T-helper 2 cell treated with Interferon-gamma antibody and Interleukin-4, amounts not matched to agents 5 μg/mL and 100 μg/mL, for 36 hours (primary cell): Measurements from ENCODE around the gene FAM83E.
"Not testable (repeated sequence)": the region's sequence is repeated elsewhere in the genome, so short reads cannot be mapped to it uniquely, and the experiment has no call there.

Experiments
- DNase-seq: peaks from one replicate; pipeline ENCODE4 v3.0.0; 2021; ENCODE audit warnings: low spot score
- H3K27ac Mint-ChIP-seq: one replicate; pipeline ENCODE4 v1.8.0; 2021; ENCODE audit warnings: mild to moderate bottlenecking, mixed read lengths
- H3K27me3 Mint-ChIP-seq: one replicate; pipeline ENCODE4 v1.8.0; 2021; ENCODE audit warnings: low read depth, mixed read lengths
- H3K36me3 Mint-ChIP-seq: one replicate; pipeline ENCODE4 v1.8.0; 2021; ENCODE audit warnings: low read depth, mixed read lengths
- H3K4me1 Mint-ChIP-seq: one replicate; pipeline ENCODE4 v1.8.0; 2021; ENCODE audit warnings: low read depth, mixed read lengths
- H3K4me3 Mint-ChIP-seq: one replicate; pipeline ENCODE4 v1.8.0; 2022; ENCODE audit warnings: mild to moderate bottlenecking, moderate library complexity, mixed read lengths
- H3K9me3 Mint-ChIP-seq: one replicate; pipeline ENCODE4 v1.8.0; 2021; ENCODE audit warnings: mixed read lengths

FAM83E gene

DNA sequence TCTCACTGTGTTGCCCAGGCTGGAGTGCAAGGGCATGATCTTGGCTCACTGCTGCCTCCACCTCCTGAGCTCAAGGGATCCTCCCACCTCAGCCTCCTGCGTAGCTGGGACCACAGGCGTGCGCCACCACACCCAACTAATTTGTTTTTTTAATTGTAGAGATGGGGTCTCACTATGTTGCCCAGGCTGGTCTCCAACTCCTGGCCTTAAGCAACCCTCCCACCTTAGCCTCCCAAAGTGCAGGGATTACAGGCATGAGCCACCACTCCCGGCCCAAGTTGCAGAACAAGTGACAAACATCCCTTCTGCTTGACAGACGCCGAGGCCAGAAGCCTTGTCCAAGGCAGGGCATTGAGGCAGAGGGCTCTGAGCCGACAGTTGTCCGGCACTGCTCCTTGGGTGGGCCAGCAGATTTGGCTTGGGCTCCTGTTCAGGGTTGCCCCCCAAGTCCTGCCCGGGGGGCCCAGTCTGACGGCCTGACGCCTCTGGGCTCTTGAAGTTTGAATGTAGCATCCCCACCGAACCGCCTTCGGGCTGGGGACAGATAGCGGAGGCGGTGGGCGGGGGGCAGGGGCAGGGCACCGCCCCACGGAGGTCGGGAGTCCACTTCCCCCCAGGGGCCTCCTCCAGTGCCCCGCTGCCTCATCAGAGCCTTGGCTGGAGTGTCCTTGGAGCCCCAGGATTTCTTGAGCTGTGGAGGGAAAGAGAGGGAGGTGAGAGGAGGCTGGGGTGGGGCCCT, 14.0 kb downstream of the FAM83E start:
- no peak for DNase-seq
- Mint-ChIP-seq H3K4me1 (peaks cover 2% of the 10 kb centered on the region), H3K9me3 (no peaks in the 10 kb centered on the region), H3K27me3 (no peaks in the 10 kb centered on the region), H3K27ac (no peak overlapping the region), H3K36me3 (no peaks in the 10 kb centered on the region), H3K4me3 (no peak overlapping the region)

DNA sequence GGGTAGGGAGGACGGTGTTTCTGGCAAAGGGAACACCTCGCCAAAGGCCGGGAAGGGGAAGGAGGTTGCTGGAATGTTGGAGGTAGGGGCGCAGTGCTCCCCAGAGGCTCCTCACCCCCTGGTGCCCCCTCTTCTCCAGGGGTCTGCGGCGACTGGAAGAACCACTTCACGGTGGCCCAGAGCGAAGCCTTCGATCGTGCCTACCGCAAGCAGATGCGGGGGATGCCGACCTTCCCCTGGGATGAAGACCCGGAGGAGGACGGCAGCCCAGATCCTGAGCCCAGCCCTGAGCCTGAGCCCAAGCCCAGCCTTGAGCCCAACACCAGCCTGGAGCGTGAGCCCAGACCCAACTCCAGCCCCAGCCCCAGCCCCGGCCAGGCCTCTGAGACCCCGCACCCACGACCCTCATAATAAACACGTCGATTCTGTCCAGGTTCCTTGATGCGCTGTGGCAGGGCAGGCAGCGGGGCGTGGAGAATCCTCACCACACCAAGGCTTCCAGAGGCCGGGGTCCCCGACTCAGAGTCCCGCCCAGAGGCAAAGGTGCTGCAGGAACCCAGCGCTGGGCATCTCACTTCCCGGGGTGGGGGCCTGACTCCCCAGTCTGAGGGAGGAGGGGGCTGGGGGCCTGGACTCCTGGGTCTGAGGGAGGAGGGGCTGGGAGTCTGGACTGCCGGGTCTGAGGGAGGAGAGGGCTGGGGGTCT, 15.7 kb downstream of the FAM83E start:
- DNase-seq, result no peak
- Mint-ChIP-seq H3K4me1 (peaks cover 4% of the 10 kb centered on the region), H3K36me3 (no peaks in the 10 kb centered on the region), H3K9me3 (no peaks in the 10 kb centered on the region), H3K4me3 (no peak overlapping the region), H3K27ac (no peak overlapping the region), H3K27me3 (no peaks in the 10 kb centered on the region)

- Mint-ChIP-seq H3K4me3 (peak overlapping the region; percentile 75), H3K9me3 (no peaks in the 10 kb centered on the region), H3K27me3 (no peaks in the 10 kb centered on the region), H3K36me3 (no peaks in the 10 kb centered on the region), H3K27ac (peak overlapping the region; percentile 77), H3K4me1 (peaks cover 4% of the 10 kb centered on the region)
- DNase-seq, result peak; percentile 36
Measured at GRCh38 chr19:48596679-48597465, 18.0 kb downstream of the FAM83E start.

DNA sequence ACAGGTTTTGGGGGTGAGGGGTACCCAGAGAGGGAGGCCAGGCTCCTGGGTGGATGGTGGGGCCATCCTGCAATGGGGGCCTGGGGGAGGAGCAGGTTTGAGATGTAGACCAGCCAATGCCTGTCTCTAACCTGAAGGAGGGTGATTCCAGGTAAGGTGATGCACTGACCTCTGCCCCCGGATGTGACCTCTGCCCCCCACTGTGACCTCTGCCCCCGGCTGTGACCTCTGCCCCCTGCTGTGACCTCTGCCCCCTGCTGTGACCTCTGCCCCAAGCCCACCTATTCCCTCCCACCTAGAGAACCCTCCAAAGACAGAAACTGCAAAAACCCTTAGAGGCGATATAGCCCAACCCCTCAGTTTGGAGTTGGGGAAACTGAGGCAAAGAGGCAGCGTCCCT, 18.6 kb downstream of the FAM83E start:
- no peak for DNase-seq
- H3K9me3 Mint-ChIP-seq, result no peaks in the 10 kb centered on the region
- H3K4me3 Mint-ChIP-seq, result peak overlapping the region; percentile 75
- H3K27me3 Mint-ChIP-seq, result no peaks in the 10 kb centered on the region
- peak overlapping the region; percentile 77 for H3K27ac Mint-ChIP-seq
- no peaks in the 10 kb centered on the region for H3K36me3 Mint-ChIP-seq
- peaks cover 6% of the 10 kb centered on the region for H3K4me1 Mint-ChIP-seq

- no peaks in the 10 kb centered on the region for H3K36me3 Mint-ChIP-seq
- H3K27me3 Mint-ChIP-seq, result no peaks in the 10 kb centered on the region
- H3K9me3 Mint-ChIP-seq, result no peaks in the 10 kb centered on the region
- DNase-seq, result no peak
- H3K27ac Mint-ChIP-seq, result peak overlapping the region; percentile 77
- peak overlapping the region; percentile 75 for H3K4me3 Mint-ChIP-seq
- peaks cover 6% of the 10 kb centered on the region for H3K4me1 Mint-ChIP-seq
Measured at GRCh38 chr19:48595833-48596232, 19.0 kb downstream of the FAM83E start.

GRCh38 chr19:48595171-48595570, 19.7 kb downstream of the FAM83E start:
- Mint-ChIP-seq H3K27ac (peak overlapping the region; percentile 71), H3K4me1 (peaks cover 6% of the 10 kb centered on the region), H3K36me3 (no peaks in the 10 kb centered on the region), H3K9me3 (no peaks in the 10 kb centered on the region), H3K4me3 (peak overlapping the region; percentile 71), H3K27me3 (no peaks in the 10 kb centered on the region)
- DNase-seq, result no peak

DNA sequence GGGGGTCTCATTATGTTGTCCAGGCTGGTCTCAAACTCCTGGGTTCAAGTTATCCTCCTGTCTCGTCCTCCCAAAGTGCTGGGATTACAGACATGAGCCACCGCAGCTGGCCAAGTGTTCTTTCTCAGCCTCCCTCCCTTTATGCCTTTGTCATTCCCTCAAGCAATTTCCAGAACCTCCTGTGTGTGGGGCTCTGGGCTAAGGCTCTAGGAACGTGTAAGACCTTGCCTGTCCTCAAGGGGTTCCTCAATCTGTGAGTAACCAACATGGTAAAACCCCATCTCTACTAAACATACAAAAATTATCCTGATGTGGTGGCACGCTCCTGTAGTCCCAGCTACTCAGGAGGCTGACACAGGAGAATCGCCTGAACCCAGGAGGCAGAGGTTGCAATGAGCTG, 23.9 kb downstream of the FAM83E start:
- Mint-ChIP-seq H3K27me3 (peaks cover 3% of the 10 kb centered on the region), H3K9me3 (no peaks in the 10 kb centered on the region), H3K36me3 (no peaks in the 10 kb centered on the region), H3K27ac (peak overlapping the region; percentile 20), H3K4me1 (peaks cover 14% of the 10 kb centered on the region), H3K4me3 (no peak overlapping the region)
- no peak for DNase-seq

GRCh38 chr19:48588670-48589401, 26.0 kb downstream of the FAM83E start:
- Mint-ChIP-seq H3K36me3 (peaks cover 2% of the 10 kb centered on the region), H3K4me1 (peaks cover 18% of the 10 kb centered on the region), H3K27me3 (peaks cover 3% of the 10 kb centered on the region), H3K27ac (peak overlapping the region; percentile 83), H3K9me3 (no peaks in the 10 kb centered on the region), H3K4me3 (peak overlapping the region; percentile 73)
- peak; percentile 86 for DNase-seq

DNA sequence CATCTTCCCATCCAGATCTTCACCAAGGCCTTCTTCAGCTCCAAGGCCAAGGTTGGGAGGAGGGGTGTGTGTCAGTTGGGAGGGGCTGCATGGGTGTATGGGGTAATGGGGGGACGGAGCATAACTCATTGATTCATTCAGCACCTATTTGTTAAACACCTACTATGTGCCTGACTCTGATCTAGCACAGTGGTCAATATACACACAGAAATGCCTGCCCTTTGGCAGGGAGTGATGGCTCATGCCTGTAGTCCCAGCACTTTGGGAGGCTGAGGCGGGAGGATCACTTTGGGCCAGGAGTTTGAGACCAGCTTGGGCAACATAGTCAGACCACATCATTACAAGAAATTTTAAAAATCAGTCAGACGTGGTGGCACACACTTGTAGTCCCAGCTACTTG, 27.5 kb downstream of the FAM83E start:
- no peak overlapping the region for H3K4me3 Mint-ChIP-seq
- H3K27me3 Mint-ChIP-seq, result peaks cover 3% of the 10 kb centered on the region
- no peak overlapping the region for H3K27ac Mint-ChIP-seq

DNA sequence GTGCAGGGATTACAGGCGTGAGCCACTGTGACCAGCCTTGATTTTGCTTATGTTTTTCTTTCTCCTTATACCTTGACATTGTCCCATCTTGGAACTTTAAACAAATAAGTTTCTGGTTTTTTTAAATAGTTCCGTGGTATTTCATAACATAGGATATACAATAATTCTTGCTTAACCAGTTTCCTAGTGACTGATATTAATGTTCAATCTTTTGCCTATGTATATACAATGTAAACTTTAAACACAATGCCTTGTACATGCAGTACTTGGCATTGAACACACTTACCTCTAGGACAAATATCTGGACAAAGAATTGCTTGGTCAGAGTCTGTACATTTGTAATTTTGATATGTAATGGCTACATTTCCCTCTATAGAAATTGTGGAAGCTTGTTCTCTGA, 32.7 kb downstream of the FAM83E start:
- Mint-ChIP-seq H3K27ac (no peak overlapping the region), H3K27me3 (no peaks in the 10 kb centered on the region), H3K4me1 (peaks cover 6% of the 10 kb centered on the region), H3K9me3 (no peaks in the 10 kb centered on the region), H3K36me3 (peaks cover 2% of the 10 kb centered on the region), H3K4me3 (no peak overlapping the region)
- DNase-seq, result no peak

More for the DNA sequence above, 27.5 kb downstream of the FAM83E start:
- Mint-ChIP-seq H3K9me3 (no peaks in the 10 kb centered on the region), H3K4me1 (peaks cover 18% of the 10 kb centered on the region), H3K36me3 (peaks cover 2% of the 10 kb centered on the region)
- DNase-seq, result no peak

- H3K4me1 Mint-ChIP-seq, result peaks cover under 1% of the 10 kb centered on the region
- no peak overlapping the region for H3K4me3 Mint-ChIP-seq
- no peak overlapping the region for H3K27ac Mint-ChIP-seq
- no peaks in the 10 kb centered on the region for H3K27me3 Mint-ChIP-seq
- no peaks in the 10 kb centered on the region for H3K9me3 Mint-ChIP-seq
- no peak for DNase-seq
- no peaks in the 10 kb centered on the region for H3K36me3 Mint-ChIP-seq
Measured at GRCh38 chr19:48578891-48579290, 36.0 kb downstream of the FAM83E start.

- H3K9me3 Mint-ChIP-seq, H3K36me3 Mint-ChIP-seq, H3K4me1 Mint-ChIP-seq: not testable (repeated sequence)
Measured at GRCh38 chr19:48577908-48578307, 37.0 kb downstream of the FAM83E start.

GRCh38 chr19:48575931-48576622, 38.8 kb downstream of the FAM83E start:
- Mint-ChIP-seq H3K4me3 (no peak overlapping the region), H3K27me3 (peaks cover 3% of the 10 kb centered on the region), H3K9me3 (no peaks in the 10 kb centered on the region), H3K36me3 (no peaks in the 10 kb centered on the region), H3K4me1 (no peaks in the 10 kb centered on the region), H3K27ac (no peak overlapping the region)
- no peak for DNase-seq

More at GRCh38 chr19:48577908-48578307, 37.0 kb downstream of the FAM83E start:
- H3K27me3 Mint-ChIP-seq, DNase-seq, H3K27ac Mint-ChIP-seq, H3K4me3 Mint-ChIP-seq: not testable (repeated sequence)
